GM18868 (cell line): ENCODE measurements around the gene NFIL3.
"Not testable (repeated sequence)": the region's sequence is repeated elsewhere in the genome, so short reads cannot be mapped to it uniquely, and the experiment has no call there.

ENCODE experiments used
- ATAC-seq: cut with Tn5 transposase; IDR thresholded peaks from one replicate; pipeline ENCODE4 v1.9.1; 2021; ENCODE audit warnings: mild to moderate bottlenecking, moderate library complexity; ENCODE audit not compliant: unreplicated experiment

The NFIL3 gene

GRCh38 chr9:91398926-91399325 is 24.7 kb downstream of the NFIL3 start:
- ATAC-seq: no peak

- peak; percentile 48 for ATAC-seq
These were observed 27.8 kb downstream of the NFIL3 start for GRCh38 chr9:91395553-91396471.

GRCh38 chr9:91395106-91395552 is 28.5 kb downstream of the NFIL3 start:
- ATAC-seq: no peak

GRCh38 chr9:91393826-91394225 is 29.8 kb downstream of the NFIL3 start:
- no peak for ATAC-seq

- no peak for ATAC-seq
These were observed 31.2 kb downstream of the NFIL3 start for GRCh38 chr9:91392435-91392834.

GRCh38 chr9:91391818-91392217 is 31.8 kb downstream of the NFIL3 start:
- ATAC-seq: no peak

GRCh38 chr9:91391412-91391811 is 32.2 kb downstream of the NFIL3 start:
- ATAC-seq: no peak

- ATAC-seq: not testable (repeated sequence)
These were observed 33.9 kb downstream of the NFIL3 start for GRCh38 chr9:91389686-91390085.

- no peak for ATAC-seq
These were observed 36.9 kb downstream of the NFIL3 start for GRCh38 chr9:91386765-91387164.

- ATAC-seq: no peak
These were observed 38.7 kb downstream of the NFIL3 start for GRCh38 chr9:91384954-91385353.

- no peak for ATAC-seq
These were observed 40.1 kb downstream of the NFIL3 start for GRCh38 chr9:91383577-91383976.

- ATAC-seq: no peak
These were observed 41.3 kb downstream of the NFIL3 start for GRCh38 chr9:91382298-91382697.

- ATAC-seq: no peak
These were observed 44.2 kb downstream of the NFIL3 start for GRCh38 chr9:91379426-91379825.

GRCh38 chr9:91378695-91379127 is 44.9 kb downstream of the NFIL3 start:
- no peak for ATAC-seq

- not testable (repeated sequence) for ATAC-seq
These were observed 45.6 kb downstream of the NFIL3 start for GRCh38 chr9:91378054-91378453.

- ATAC-seq: no peak
These were observed 47.4 kb downstream of the NFIL3 start for GRCh38 chr9:91376239-91376638.

GRCh38 chr9:91374939-91375338 is 48.7 kb downstream of the NFIL3 start:
- ATAC-seq: no peak

- ATAC-seq: no peak
These were observed 51.7 kb downstream of the NFIL3 start for GRCh38 chr9:91371894-91372293.

GRCh38 chr9:91370006-91370405 is 53.6 kb downstream of the NFIL3 start:
- not testable (repeated sequence) for ATAC-seq

GRCh38 chr9:91364702-91365101 is 58.9 kb downstream of the NFIL3 start:
- no peak for ATAC-seq

- ATAC-seq: no peak
These were observed 59.6 kb downstream of the NFIL3 start for GRCh38 chr9:91364005-91364404.

- peak; percentile 9 for ATAC-seq
These were observed 61.5 kb downstream of the NFIL3 start for GRCh38 chr9:91362051-91362611.
